Measurements from ENCODE around the gene PGA5. TPM values are rescaled to one million over a fixed set of nuclear protein-coding genes. Genes with fewer than 3 reads are reported as not detected.

The PGA5 gene
- total RNA-seq, 2 donors from 2014 or later, result 0.75 to 0.93 TPM

- WGBS, 2 experiments (ENCODE audit: insufficient coverage in 1 of 2, insufficient read length in 1 of 2), result 92 to 100% methylated on average over 2 to 6 of the region's 6 CpGs
Observed at GRCh38 chr11:61264371-61264770, 23.4 kb downstream of the PGA5 start.

GRCh38 chr11:61264795-61265194 lies 23.8 kb downstream of the PGA5 start:
- Mint-ChIP-seq H3K27ac (no peak overlapping the region), H3K4me1 (no peaks in the 10 kb centered on the region), H3K4me3 (no peak overlapping the region), H3K36me3 (ENCODE audit: low read depth) (peaks cover 6% of the 10 kb centered on the region), H3K9me3 (no peaks in the 10 kb centered on the region), H3K27me3 (ENCODE audit: insufficient read depth) (no peaks in the 10 kb centered on the region)
- no peak for TF ChIP-seq CTCF (conservative IDR thresholded peaks at IDR 0.05)
- no peak overlapping the region for H3K4me3 ChIP-seq (ENCODE audit: low read length)
- no peaks in the 10 kb centered on the region for H3K9me3 ChIP-seq (ENCODE audit: control insufficient read depth, low read length)
- H3K9ac ChIP-seq (ENCODE audit: extremely low read depth, low read length, poor library complexity, severe bottlenecking), result no peak overlapping the region
- WGBS, 2 experiments (ENCODE audit: insufficient coverage in 1 of 2, insufficient read length in 1 of 2), result 91 to 95% methylated on average over 12 to 14 of the region's 14 CpGs
- DNase-seq, result no peak
- H3K4me1 ChIP-seq (ENCODE audit: control insufficient read depth, insufficient read depth, low read length), result no peaks in the 10 kb centered on the region
- no peaks in the 10 kb centered on the region for H3K36me3 ChIP-seq (ENCODE audit: control insufficient read depth, insufficient read depth, low read length)
- H3K27ac ChIP-seq (ENCODE audit: low read depth, low read length), result no peak overlapping the region
- no peaks in the 10 kb centered on the region for H3K27me3 ChIP-seq (ENCODE audit: control insufficient read depth, insufficient read depth, low read length, poor library complexity, severe bottlenecking)

More at GRCh38 chr11:61264371-61264770, 23.4 kb downstream of the PGA5 start:
- no peaks in the 10 kb centered on the region for H3K27me3 Mint-ChIP-seq (ENCODE audit: insufficient read depth)
- TF ChIP-seq CTCF (conservative IDR thresholded peaks at IDR 0.05), result no peak
- no peaks in the 10 kb centered on the region for H3K9me3 ChIP-seq (ENCODE audit: control insufficient read depth, low read length)
- H3K9me3 Mint-ChIP-seq, result no peaks in the 10 kb centered on the region
- no peak overlapping the region for H3K27ac ChIP-seq (ENCODE audit: low read depth, low read length)
- no peak overlapping the region for H3K4me3 ChIP-seq (ENCODE audit: low read length)
- H3K36me3 Mint-ChIP-seq (ENCODE audit: low read depth), result peaks cover 5% of the 10 kb centered on the region
- H3K9ac ChIP-seq (ENCODE audit: extremely low read depth, low read length, poor library complexity, severe bottlenecking), result no peak overlapping the region
- H3K27ac Mint-ChIP-seq, result no peak overlapping the region
- no peaks in the 10 kb centered on the region for H3K4me1 ChIP-seq (ENCODE audit: control insufficient read depth, insufficient read depth, low read length)
- H3K4me3 Mint-ChIP-seq, result no peak overlapping the region
- no peak for DNase-seq
- H3K4me1 Mint-ChIP-seq, result no peaks in the 10 kb centered on the region
- H3K27me3 ChIP-seq (ENCODE audit: control insufficient read depth, insufficient read depth, low read length, poor library complexity, severe bottlenecking), result no peaks in the 10 kb centered on the region
- H3K36me3 ChIP-seq (ENCODE audit: control insufficient read depth, insufficient read depth, low read length), result no peaks in the 10 kb centered on the region

GRCh38 chr11:61265357-61265756 lies 24.4 kb downstream of the PGA5 start:
- Mint-ChIP-seq H3K4me1 (no peaks in the 10 kb centered on the region), H3K27ac (no peak overlapping the region), H3K27me3 (ENCODE audit: insufficient read depth) (no peaks in the 10 kb centered on the region), H3K9me3 (no peaks in the 10 kb centered on the region), H3K36me3 (ENCODE audit: low read depth) (peaks cover 9% of the 10 kb centered on the region), H3K4me3 (no peak overlapping the region)
- Histone ChIP-seq H3K9ac (ENCODE audit: extremely low read depth, low read length, poor library complexity, severe bottlenecking) (no peak overlapping the region), H3K27me3 (ENCODE audit: control insufficient read depth, insufficient read depth, low read length, poor library complexity, severe bottlenecking) (no peaks in the 10 kb centered on the region), H3K4me1 (ENCODE audit: control insufficient read depth, insufficient read depth, low read length) (no peaks in the 10 kb centered on the region), H3K36me3 (ENCODE audit: control insufficient read depth, insufficient read depth, low read length) (no peaks in the 10 kb centered on the region), H3K9me3 (ENCODE audit: control insufficient read depth, low read length) (no peaks in the 10 kb centered on the region), H3K27ac (ENCODE audit: low read depth, low read length) (no peak overlapping the region), H3K4me3 (ENCODE audit: low read length) (no peak overlapping the region)
- DNase-seq, result no peak
- WGBS, 2 experiments (ENCODE audit: insufficient coverage in 1 of 2, insufficient read length in 1 of 2), result 92 to 95% methylated on average over 12 to 14 of the region's 14 CpGs
- TF ChIP-seq CTCF (conservative IDR thresholded peaks at IDR 0.05), result no peak

Data from endodermal cell (in vitro differentiated cells).